Measurements from ENCODE around the gene MAP4K3.
A peak's percentile ranks its signal among the peaks of the same experiment; 100 is the strongest.

Gene MAP4K3

GRCh38 chr2:39436592-39437521 is at the start of gene MAP4K3:
Gene MAP4K3 (minus strand): TSS chr2:39437285. CDS start chr2:39436987, 298 bp downstream.
- peak; percentile 81 for DNase-seq

DNA sequence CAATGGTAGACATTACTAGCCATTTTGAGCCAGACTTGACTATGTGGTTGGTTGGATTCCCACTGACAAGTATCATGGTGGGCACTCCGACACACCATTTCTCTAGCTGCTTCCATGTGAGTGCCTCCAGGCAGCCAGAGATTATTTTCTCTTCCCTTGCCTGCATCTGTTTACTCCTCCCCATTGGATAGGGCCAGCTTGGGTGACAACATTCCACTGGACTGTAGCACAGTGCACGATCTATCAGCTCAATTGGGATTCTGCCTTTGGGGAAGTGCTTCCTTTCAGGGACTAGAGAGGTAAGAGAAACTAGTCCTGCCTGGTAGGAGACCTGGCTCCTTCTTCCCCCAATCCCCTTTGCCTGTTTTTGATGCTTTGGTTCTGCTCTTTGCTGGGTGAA is 49.0 kb upstream of the MAP4K3 start:
- DNase-seq = no peak

GRCh38 chr2:39484620-39485495 is 47.8 kb upstream of the MAP4K3 start:
- DNase-seq = no peak

DNA sequence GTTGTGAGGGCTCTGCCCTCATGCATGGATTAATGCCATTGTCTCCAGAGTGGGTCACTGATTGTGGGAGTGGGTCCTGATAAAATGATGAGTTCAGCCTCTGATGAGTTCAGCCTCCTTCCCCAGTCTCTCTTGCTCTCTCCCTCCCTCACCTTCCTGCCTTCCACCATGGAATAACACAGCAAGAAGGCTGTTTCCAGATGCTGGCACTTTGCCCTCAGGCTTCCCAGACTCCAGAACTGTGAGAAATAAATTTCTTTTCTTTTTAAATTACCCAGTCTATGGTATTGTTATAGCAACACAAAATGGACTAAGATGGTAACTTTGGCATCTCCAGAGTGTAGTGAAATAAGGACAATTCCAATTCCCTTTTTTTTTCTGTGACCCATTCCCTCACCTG is 47.1 kb upstream of the MAP4K3 start:
- no peak for DNase-seq

GRCh38 chr2:39483534-39483933 is 46.4 kb upstream of the MAP4K3 start:
- no peak for DNase-seq

DNA sequence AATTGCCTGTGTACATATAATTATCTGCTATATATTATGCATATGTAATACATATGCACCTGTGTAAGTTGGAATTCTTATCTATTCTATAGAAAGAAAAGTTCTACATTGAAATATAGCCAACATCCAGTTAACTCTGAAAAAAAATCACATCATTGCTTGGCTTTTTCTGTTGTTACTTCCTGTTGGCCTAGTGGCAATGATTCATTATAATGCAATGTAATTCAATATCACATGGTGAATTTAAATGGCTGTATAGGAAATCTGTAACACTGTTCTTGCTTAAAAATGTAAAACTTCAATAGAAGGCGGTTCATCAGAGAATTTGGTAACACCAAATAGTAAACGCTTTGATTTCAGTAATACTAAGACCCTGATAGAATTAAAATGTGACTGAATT is 44.5 kb upstream of the MAP4K3 start:
- no peak for DNase-seq

GRCh38 chr2:39479696-39480095 is 42.6 kb upstream of the MAP4K3 start:
- no peak for DNase-seq

DNA sequence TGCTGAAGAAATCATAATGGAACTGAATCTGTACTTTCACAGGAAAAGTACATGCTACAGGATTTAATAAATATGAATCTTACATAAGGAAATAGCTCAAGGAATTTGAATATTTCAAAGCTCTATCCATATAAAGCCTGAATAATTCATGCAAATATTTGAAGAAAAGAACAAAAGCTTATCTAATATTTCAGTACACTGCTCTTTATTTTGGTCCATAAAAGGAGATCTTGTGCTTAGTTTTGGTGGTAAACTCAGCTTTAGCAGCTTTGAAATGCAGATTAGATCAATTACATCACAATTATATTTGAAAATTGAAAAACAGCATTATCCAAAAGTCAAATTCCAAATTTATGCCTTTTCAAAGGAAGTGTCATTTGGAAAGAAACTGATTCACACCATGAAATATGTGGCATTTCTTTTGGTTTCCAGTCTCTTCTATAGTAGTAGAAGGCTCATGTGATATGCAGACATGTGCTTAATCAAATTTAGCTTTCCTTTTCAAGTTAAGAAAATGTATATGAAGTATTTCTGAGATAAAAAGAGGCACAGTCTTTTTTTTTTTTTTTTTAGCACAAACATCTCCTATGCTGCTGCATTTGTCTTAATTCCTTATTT is 42.1 kb upstream of the MAP4K3 start:
- DNase-seq = no peak

DNA sequence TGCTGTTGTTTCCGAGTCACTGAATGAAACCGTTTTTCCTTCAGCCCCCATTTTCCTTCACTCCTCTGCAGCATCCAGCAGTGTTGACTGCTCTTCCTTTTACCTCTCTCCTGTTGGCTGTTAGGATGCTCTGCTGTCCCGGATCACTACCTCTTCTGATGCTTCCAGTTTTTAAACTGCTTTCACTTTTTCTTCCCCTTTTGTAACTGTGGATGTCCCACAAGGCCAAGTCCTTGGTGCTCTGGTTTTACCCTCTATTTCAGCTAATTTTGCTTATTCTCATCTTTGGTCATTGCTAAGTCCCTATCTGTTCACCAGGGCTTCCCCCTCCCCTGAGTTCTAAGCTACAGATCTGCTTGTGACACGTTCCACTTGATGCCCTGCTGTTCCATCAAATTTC is 39.4 kb upstream of the MAP4K3 start:
- DNase-seq = no peak

DNA sequence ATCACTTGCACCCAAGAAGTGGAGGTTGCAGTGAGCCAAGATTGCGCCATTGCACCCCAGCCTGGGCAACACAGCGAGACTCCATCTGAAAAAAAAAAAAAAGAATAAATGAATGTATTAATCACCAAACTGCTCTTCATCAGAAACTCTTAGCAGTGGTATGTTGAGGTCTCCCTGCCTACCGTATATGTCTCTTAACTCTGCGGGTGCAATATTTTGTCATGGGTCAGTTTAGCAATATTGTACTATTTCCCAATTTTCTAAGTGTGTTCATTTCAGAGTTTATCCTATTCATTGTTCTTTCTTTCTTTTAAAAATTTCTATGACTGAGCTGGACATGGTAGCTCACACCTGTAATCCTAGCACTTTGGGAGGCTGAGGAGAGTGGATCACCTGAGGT is 37.9 kb upstream of the MAP4K3 start:
- DNase-seq = no peak

DNA sequence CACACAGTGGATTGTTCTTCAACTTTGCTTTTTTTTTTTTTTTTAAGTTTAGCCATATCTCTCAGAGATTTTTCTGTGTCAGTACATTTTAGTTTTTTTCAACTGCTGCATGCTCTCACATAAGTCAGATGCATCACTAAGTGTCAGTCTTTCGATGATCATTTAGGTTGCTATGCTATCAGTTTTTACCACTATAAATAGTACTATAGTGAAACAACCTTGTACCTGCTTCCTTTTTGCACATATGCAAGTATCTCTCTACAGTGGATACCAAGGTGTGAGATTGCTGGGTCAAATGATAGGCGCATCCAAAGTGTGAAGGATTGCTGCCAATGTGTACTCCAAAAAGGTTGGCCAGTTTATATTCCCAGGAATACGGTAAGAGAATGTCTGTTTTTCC is 33.5 kb upstream of the MAP4K3 start:
- DNase-seq = no peak

- DNase-seq = no peak
Observed at GRCh38 chr2:39469807-39470206, 32.7 kb upstream of the MAP4K3 start.

- DNase-seq = no peak
Observed at GRCh38 chr2:39468579-39469451, 31.7 kb upstream of the MAP4K3 start.

- DNase-seq = no peak
Observed at GRCh38 chr2:39466311-39466710, 29.2 kb upstream of the MAP4K3 start.

DNA sequence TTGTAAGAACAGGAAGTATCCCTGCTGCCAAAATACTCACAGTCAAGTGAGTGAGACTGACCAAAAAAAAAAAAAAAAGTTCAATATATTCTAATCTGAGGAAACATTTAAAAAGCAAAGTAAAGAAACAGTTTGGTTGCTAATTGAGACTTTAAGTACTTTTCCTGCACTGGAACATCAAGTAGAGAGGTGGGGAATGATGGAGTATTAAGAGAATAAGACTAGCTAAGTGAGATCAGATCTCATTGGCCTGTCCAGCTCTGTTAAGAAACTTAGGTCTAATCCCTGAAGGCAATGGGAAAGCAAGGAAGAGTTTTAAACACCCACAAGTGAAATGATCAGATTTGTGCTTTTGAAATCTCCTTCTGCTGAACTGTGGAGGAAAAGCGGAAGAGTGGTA is 27.8 kb upstream of the MAP4K3 start:
- no peak for DNase-seq

GRCh38 chr2:39455826-39456225 is 18.7 kb upstream of the MAP4K3 start:
- DNase-seq = no peak

DNA sequence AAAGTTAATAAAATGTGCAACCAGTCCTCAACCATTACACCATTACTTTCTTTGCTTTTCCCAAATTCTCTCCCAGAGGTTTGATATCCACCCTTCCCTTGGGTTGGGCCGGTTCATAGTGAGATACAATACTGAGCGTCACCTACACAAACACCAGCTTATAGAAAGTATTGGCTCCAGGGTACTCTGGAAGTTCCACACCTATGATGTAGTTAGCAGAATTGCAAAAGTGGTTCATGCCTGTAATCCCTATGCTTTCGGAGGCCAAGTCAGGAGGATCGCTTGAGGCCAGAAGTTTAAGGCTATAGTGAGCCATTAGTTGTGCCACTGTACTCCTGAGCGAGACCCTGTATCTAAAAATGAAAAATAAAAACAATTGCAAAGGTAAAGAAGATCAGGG is 15.3 kb upstream of the MAP4K3 start:
- DNase-seq = no peak

- no peak for DNase-seq
Observed at GRCh38 chr2:39451954-39452353, 14.9 kb upstream of the MAP4K3 start.

DNA sequence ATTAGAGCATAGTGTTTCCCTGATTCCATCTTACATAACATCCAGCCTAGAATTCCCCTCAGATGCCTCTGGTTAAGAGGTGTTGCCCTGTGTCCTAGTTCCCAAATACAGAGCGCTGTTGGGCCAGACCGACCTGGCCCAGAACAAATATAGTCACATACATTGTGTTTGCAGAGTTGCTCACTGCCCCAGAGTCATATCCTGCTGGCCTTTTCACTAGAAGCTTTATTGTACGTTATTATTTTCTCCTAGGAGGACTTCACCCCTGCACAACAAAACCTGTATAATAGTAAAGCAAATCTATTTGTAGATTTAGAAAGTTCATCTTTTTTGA is 11.1 kb upstream of the MAP4K3 start:
- DNase-seq = no peak

DNA sequence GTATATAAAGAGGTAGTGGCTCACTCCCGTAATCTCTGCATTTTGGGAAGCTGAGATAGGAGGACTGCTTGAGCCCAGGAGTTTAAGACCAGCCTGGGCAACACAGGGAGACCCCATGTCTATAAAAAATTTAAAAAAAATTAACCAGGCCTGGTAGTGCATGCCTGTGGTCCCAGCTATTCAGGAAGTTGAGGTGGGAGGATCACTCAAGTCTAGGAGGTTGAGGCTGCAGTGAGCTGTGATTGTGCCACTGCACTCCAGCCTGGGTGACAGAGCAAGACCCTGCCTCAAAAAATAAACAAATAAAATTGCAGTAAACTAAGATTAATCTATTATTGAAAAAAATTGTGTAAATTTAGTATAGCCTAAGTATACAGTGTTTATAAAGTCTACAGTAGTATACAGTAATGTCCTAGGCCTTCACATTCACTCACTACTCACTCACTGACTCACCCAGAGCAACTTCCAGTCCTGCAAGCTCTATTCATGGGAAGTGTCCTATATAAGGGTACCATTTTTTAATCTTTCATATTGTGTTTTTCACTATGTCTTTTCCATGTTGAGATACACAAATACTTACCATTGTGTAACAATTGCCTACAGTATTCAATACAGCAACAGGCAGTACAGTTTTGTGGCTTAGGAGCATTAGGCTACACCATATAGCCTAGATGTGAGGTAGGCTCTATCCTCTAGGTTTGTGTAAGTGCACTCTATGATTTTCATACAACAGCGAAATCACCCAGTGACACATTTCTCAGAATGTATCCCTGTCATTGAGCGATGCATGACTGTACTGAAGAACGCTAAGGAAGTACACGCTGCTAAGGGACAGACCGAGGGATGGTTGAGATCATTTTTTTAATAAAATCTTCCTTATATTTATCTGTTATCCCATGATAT is 10.4 kb upstream of the MAP4K3 start:
- DNase-seq = no peak

DNA sequence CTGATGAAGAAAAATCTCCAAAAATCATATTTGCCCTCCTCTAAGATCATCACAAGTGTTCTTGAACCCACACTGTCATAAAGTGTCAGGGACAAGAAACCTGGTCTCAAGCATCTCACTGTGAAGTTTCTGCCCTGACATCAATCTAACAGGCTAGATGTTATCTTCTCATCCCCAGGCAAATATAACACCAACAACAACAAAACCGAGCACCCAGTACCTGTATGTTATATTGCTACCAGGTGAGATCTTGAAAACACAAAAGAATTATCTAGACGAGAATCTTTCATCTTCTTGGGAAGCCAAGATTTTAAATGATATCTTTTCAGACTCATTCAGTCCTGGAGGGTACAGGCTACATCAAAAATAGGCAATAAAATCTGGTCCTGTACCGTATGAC is 8.8 kb upstream of the MAP4K3 start:
- DNase-seq = no peak

- no peak for DNase-seq
Observed at GRCh38 chr2:39443009-39443408, 5.9 kb upstream of the MAP4K3 start.

Measured in CD4-positive, alpha-beta T cell treated with Interleukin-12 subunit alpha and Interleukin-12 subunit beta, for 1 hour (primary cell).